Trophoblast cell (in vitro differentiated cells and primary cell): ENCODE data around the gene HMGCLL1.

Experiments used
- DNase-seq, 2 donors: peaks; one replicate each; pipeline ENCODE4 v3.0.0-alpha.2; 2016
- H2AFZ ChIP-seq: 2 replicates; pipeline ENCODE4 v1.6.1; 2013; ENCODE audit warnings: low read length, moderate library complexity, mild to moderate bottlenecking; ENCODE audit not compliant: insufficient read depth, poor library complexity
- H2AK5ac ChIP-seq: 2 replicates; pipeline ENCODE4 v1.6.1; 2013; ENCODE audit warnings: mild to moderate bottlenecking, low read length
- H2BK120ac ChIP-seq: 2 replicates; pipeline ENCODE4 v1.6.1; 2013; ENCODE audit warnings: low read length, mild to moderate bottlenecking, moderate library complexity; ENCODE audit not compliant: insufficient read depth, poor library complexity
- H2BK12ac ChIP-seq: 2 replicates; pipeline ENCODE4 v1.6.1; 2013; ENCODE audit warnings: mild to moderate bottlenecking, low read length, moderate library complexity
- H2BK5ac ChIP-seq: 2 replicates; pipeline ENCODE4 v1.6.1; 2013; ENCODE audit warnings: low read length, low read depth, moderate library complexity, mild to moderate bottlenecking; ENCODE audit not compliant: poor library complexity
- H3K14ac ChIP-seq: 2 replicates; pipeline ENCODE4 v1.6.1; 2013; ENCODE audit warnings: mild to moderate bottlenecking, low read length
- H3K18ac ChIP-seq: 2 replicates; pipeline ENCODE4 v1.6.1; 2013; ENCODE audit warnings: mild to moderate bottlenecking, low read length
- H3K23ac ChIP-seq: 2 replicates; pipeline ENCODE4 v1.6.1; 2013; ENCODE audit warnings: low read length
- H3K27ac ChIP-seq: 2 replicates; pipeline ENCODE4 v1.5.1; 2013; ENCODE audit warnings: low read depth, mild to moderate bottlenecking, inconsistent platforms, low read length, moderate library complexity
- H3K27me3 ChIP-seq: 2 replicates; pipeline ENCODE4 v1.6.1; 2013; ENCODE audit warnings: inconsistent platforms, mild to moderate bottlenecking, low read length, moderate library complexity; ENCODE audit not compliant: insufficient read depth
- H3K36me3 ChIP-seq, 2 experiments: 1 replicate in 1 of 2; 2 replicates in 1 of 2; pipeline ENCODE4 v1.6.1; 2013; ENCODE audit warnings: low read length in 2 of 2, mild to moderate bottlenecking in 2 of 2, moderate library complexity in 1 of 2; ENCODE audit not compliant: insufficient read depth in 2 of 2, control insufficient read depth in 1 of 2
- H3K4ac ChIP-seq: 2 replicates; pipeline ENCODE4 v1.6.1; 2013; ENCODE audit warnings: low read depth, mild to moderate bottlenecking, low read length, moderate library complexity
- H3K4me1 ChIP-seq, 2 experiments: 1 replicate in 1 of 2; 2 replicates in 1 of 2; pipeline ENCODE4 v1.6.1; 2013; ENCODE audit warnings: low read length in 2 of 2, mild to moderate bottlenecking in 2 of 2, moderate library complexity in 1 of 2; ENCODE audit not compliant: insufficient read depth in 2 of 2, control insufficient read depth in 1 of 2
- H3K4me2 ChIP-seq: 2 replicates; pipeline ENCODE4 v1.6.1; 2013; ENCODE audit warnings: inconsistent platforms, mild to moderate bottlenecking, low read length, moderate library complexity
- H3K4me3 ChIP-seq: 2 replicates; pipeline ENCODE4 v1.5.1; 2013; ENCODE audit warnings: mild to moderate bottlenecking, low read depth, low read length, inconsistent platforms
- H3K79me1 ChIP-seq: one replicate; pipeline ENCODE4 v1.6.1; 2013; ENCODE audit warnings: low read length
- H3K79me2 ChIP-seq: 2 replicates; pipeline ENCODE4 v1.6.1; 2013; ENCODE audit warnings: low read length, mild to moderate bottlenecking; ENCODE audit not compliant: control insufficient read depth, insufficient read depth, poor library complexity
- H3K9ac ChIP-seq: 2 replicates; pipeline ENCODE4 v1.6.1; 2013; ENCODE audit warnings: mild to moderate bottlenecking, low read length
- H3K9me3 ChIP-seq: 2 replicates; pipeline ENCODE4 v1.6.1; 2013; ENCODE audit warnings: low read depth, mild to moderate bottlenecking, control low read depth, inconsistent platforms, low read length; ENCODE audit not compliant: insufficient read depth
- H4K12ac ChIP-seq: 2 replicates; pipeline ENCODE4 v1.6.1; 2013; ENCODE audit warnings: low read depth, mild to moderate bottlenecking, low read length, moderate library complexity
- H4K8ac ChIP-seq: 2 replicates; pipeline ENCODE4 v1.6.1; 2013; ENCODE audit warnings: low read depth, mild to moderate bottlenecking, low read length, moderate library complexity
- H4K91ac ChIP-seq: one replicate; pipeline ENCODE4 v1.6.1; 2013; ENCODE audit warnings: low read depth, mild to moderate bottlenecking, low read length, moderate library complexity
- WGBS: extraction: QIAGEN DNeasy Blood & Tissue Kit; methylation state at CpG from one replicate; pipeline ENCODE4 v1.1.7; 2013; ENCODE audit warnings: missing lambda C conversion rate; ENCODE audit not compliant: insufficient read length, insufficient coverage; ENCODE audit errors: extremely low coverage; 5-methylcytosine and 5-hydroxymethylcytosine counted together

The HMGCLL1 gene

GRCh38 chr6:55576811-55577210 lies 2.2 kb downstream of the HMGCLL1 start:
- H3K27me3 ChIP-seq = peaks cover 3% of the 10 kb centered on the region
- no CpG with 5 or more reads among the region's 3 CpGs for WGBS

GRCh38 chr6:55574556-55574955 lies 4.4 kb downstream of the HMGCLL1 start:
- Histone ChIP-seq H2BK120ac (no peak overlapping the region), H2BK5ac (no peak overlapping the region), H3K9me3 (no peaks in the 10 kb centered on the region), H4K8ac (no peak overlapping the region), H3K9ac (no peak overlapping the region), H2BK12ac (no peak overlapping the region), H3K79me1 (no peaks in the 10 kb centered on the region), H4K12ac (no peak overlapping the region), H3K4ac (no peak overlapping the region), H3K4me1 (peaks cover 4 to 7% of the 10 kb centered on the region in 2 experiments), H3K14ac (no peak overlapping the region), H3K4me3 (no peak overlapping the region), H2AK5ac (no peak overlapping the region), H3K18ac (no peak overlapping the region), H3K4me2 (no peak overlapping the region), H3K27me3 (peaks cover 3% of the 10 kb centered on the region), H3K79me2 (no peaks in the 10 kb centered on the region), H3K27ac (no peak overlapping the region), H3K36me3 (no peaks in the 10 kb centered on the region), H2AFZ (no peak overlapping the region), H4K91ac (no peak overlapping the region), H3K23ac (no peak overlapping the region)
- no CpG with 5 or more reads among the region's 2 CpGs for WGBS
- no peak for DNase-seq

More at GRCh38 chr6:55576811-55577210, 2.2 kb downstream of the HMGCLL1 start:
- Histone ChIP-seq H4K8ac (no peak overlapping the region), H3K79me1 (no peaks in the 10 kb centered on the region), H3K14ac (no peak overlapping the region), H2BK12ac (no peak overlapping the region), H2AFZ (no peak overlapping the region), H2BK120ac (no peak overlapping the region), H3K27ac (no peak overlapping the region), H3K4me3 (no peak overlapping the region), H4K91ac (no peak overlapping the region), H3K4me1 (peaks cover 4 to 7% of the 10 kb centered on the region in 2 experiments), H3K79me2 (no peaks in the 10 kb centered on the region), H2AK5ac (no peak overlapping the region), H3K36me3 (no peaks in the 10 kb centered on the region), H3K23ac (no peak overlapping the region), H4K12ac (no peak overlapping the region), H3K9me3 (no peaks in the 10 kb centered on the region), H3K18ac (no peak overlapping the region), H3K4me2 (no peak overlapping the region), H2BK5ac (no peak overlapping the region), H3K4ac (no peak overlapping the region), H3K9ac (no peak overlapping the region)
- peak in 1 of 2 donors; percentile 39 for DNase-seq

DNA sequence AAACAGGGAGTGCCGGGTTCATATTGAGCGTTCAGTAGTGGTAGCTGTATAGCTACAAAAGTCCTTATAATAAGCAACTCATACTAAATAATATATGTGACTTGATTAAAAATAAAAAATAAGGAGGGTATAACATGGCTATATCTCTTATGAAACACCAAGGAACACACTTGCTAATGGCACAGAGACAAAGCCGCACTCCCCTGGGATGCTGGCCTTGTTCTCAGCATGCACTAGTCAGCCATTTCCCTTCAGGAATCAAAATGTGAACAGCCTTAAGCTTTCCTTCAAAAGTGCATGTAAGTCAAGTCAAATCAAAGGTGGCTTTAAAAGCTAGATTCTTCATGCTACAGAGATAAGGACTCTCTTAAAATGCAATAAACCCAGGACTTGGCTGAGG lies 9.4 kb downstream of the HMGCLL1 start:
- Histone ChIP-seq H2BK5ac (no peak overlapping the region), H3K4me1 (no peaks in the 10 kb centered on the region), H3K4me3 (no peak overlapping the region), H2BK120ac (no peak overlapping the region), H4K12ac (no peak overlapping the region), H3K14ac (no peak overlapping the region), H2AK5ac (no peak overlapping the region), H3K9me3 (no peaks in the 10 kb centered on the region), H3K9ac (no peak overlapping the region), H3K23ac (no peak overlapping the region), H3K27ac (no peak overlapping the region), H3K4me2 (no peak overlapping the region), H2BK12ac (no peak overlapping the region), H3K27me3 (no peaks in the 10 kb centered on the region), H4K91ac (no peak overlapping the region), H3K18ac (no peak overlapping the region), H3K36me3 (no peaks in the 10 kb centered on the region), H3K79me1 (no peaks in the 10 kb centered on the region), H3K4ac (no peak overlapping the region), H3K79me2 (no peaks in the 10 kb centered on the region), H2AFZ (no peak overlapping the region), H4K8ac (no peak overlapping the region)
- no peak for DNase-seq
- WGBS = no CpG with 5 or more reads among the region's 3 CpGs

DNA sequence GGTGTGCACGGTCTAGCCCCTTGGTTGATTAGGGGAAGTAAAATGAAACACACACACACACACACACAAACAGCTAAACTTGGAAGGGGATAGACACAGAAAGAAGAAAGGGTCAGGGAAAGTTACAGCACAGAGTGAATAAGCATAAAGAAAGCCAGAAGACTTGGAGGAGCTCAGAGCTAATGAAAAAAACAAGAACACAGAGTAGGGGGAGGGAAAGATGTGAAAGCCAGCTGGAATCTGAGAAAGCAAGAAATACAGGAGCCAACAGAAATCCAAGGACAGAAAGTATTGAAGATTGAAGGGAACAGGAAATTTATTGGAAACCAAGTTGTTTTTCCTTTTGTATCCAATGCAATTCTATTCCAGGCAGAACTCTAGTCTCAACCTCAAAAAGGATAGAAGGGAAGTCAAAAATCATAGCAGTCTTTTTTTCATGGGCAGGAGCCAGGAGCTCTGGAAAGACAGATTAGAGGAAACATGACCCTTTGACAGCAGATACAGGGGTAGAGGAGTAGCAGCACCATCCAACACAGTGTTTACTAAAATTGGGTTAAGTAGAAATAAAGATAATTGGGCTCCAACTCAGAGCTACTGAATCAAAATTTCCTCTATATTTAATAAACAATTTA lies 10.1 kb downstream of the HMGCLL1 start:
- Histone ChIP-seq H4K91ac (no peak overlapping the region), H3K27me3 (no peaks in the 10 kb centered on the region), H3K23ac (no peak overlapping the region), H2BK5ac (no peak overlapping the region), H4K8ac (no peak overlapping the region), H2BK12ac (no peak overlapping the region), H3K4me3 (no peak overlapping the region), H3K9ac (no peak overlapping the region), H2BK120ac (no peak overlapping the region), H3K4ac (no peak overlapping the region), H3K9me3 (no peaks in the 10 kb centered on the region), H3K14ac (no peak overlapping the region), H4K12ac (no peak overlapping the region), H2AFZ (no peak overlapping the region), H3K79me1 (no peaks in the 10 kb centered on the region), H3K18ac (no peak overlapping the region), H3K79me2 (no peaks in the 10 kb centered on the region), H3K27ac (no peak overlapping the region), H2AK5ac (no peak overlapping the region), H3K4me1 (no peaks in the 10 kb centered on the region), H3K36me3 (no peaks in the 10 kb centered on the region), H3K4me2 (no peak overlapping the region)
- DNase-seq = no peak
- WGBS = no CpG with 5 or more reads among the region's 1 CpG
